HEK293 (cell line): ENCODE data around the gene ATP5MC2.
"Not testable (repeated sequence)": the region's sequence is repeated elsewhere in the genome, so short reads cannot be mapped to it uniquely, and the experiment has no call there.

Experiments
- CTCF ChIA-PET: fragments of 350-600 bp; formaldehyde crosslinking; extraction: SDS; loops from one replicate; lab custom pipeline; 2021; ENCODE audit warnings: antibody characterized with exemption; lab: Yijun Ruan, JAX
- POLR2A ChIA-PET: fragments of 300-600 bp; formaldehyde crosslinking; extraction: SDS; loops from one replicate; lab custom pipeline; 2020; ENCODE audit warnings: antibody characterized with exemption, inconsistent platforms; lab: Yijun Ruan, JAX
- H3K27ac ChIP-seq: fragments of 200-500 bp; sonication (Bioruptor generic); 2 replicates; pipeline ENCODE4 v1.5.1; 2014; ENCODE audit warnings: low read depth, low read length, control low read depth, inconsistent platforms; ENCODE audit errors: extremely low read depth
- H3K36me3 ChIP-seq, 2 experiments: fragments of 200-500 bp in 1 of 2; sonication (Bioruptor generic) in 1 of 2; 1 replicate in 1 of 2; 2 replicates in 1 of 2; pipeline ENCODE4 v1.5.1; 2014 to 2017; ENCODE audit warnings: inconsistent platforms in 2 of 2, low read length in 2 of 2; ENCODE audit not compliant: control insufficient read depth in 2 of 2, insufficient read depth in 1 of 2
- H3K4me1 ChIP-seq: fragments of 200-500 bp; sonication (Bioruptor generic); 2 replicates; pipeline ENCODE4 v1.5.1; 2014; ENCODE audit warnings: mild to moderate bottlenecking, low read length, inconsistent platforms; ENCODE audit not compliant: control insufficient read depth, insufficient read depth
- H3K4me3 ChIP-seq: 2 replicates; pipeline ENCODE4 v1.5.1; 2011; ENCODE audit warnings: low read depth, mild to moderate bottlenecking, control low read depth, low read length, moderate library complexity
- H3K9me3 ChIP-seq: fragments of 200-500 bp; sonication (Bioruptor generic); 2 replicates; pipeline ENCODE4 v1.5.1; 2014; ENCODE audit warnings: low read depth, low read length, inconsistent platforms; ENCODE audit not compliant: control insufficient read depth, insufficient read depth
- ATF2 ChIP-seq: fragments of 450-650 bp; formaldehyde crosslinking; IDR thresholded peaks from 2 replicates; pipeline ENCODE4 v1.5.1; 2016; ENCODE audit warnings: missing biosample characterization, missing genetic modification characterization, low read depth
- HOXC10 ChIP-seq: sonication (generic); formaldehyde crosslinking; IDR thresholded peaks from 2 replicates; pipeline ENCODE4 v1.8.1; 2023; ENCODE audit warnings: mild to moderate bottlenecking, missing genetic modification reagents
- REPIN1 ChIP-seq: fragments of 450-650 bp; formaldehyde crosslinking; IDR thresholded peaks from 2 replicates; pipeline ENCODE4 v1.5.1; 2017; ENCODE audit warnings: missing biosample characterization, missing genetic modification characterization, low read depth
- SETDB1 ChIP-seq: IDR thresholded peaks from one replicate; pipeline ENCODE4 v1.6.1; 2017; ENCODE audit warnings: mild to moderate bottlenecking, low read length, moderate library complexity, mixed read lengths; ENCODE audit not compliant: insufficient read length
- ZBTB10 ChIP-seq: fragments of 450-650 bp; formaldehyde crosslinking; IDR thresholded peaks from 2 replicates; pipeline ENCODE4 v1.5.1; 2016; ENCODE audit warnings: missing biosample characterization, missing genetic modification characterization
- ZFHX2 ChIP-seq: fragments of 450-650 bp; formaldehyde crosslinking; conservative IDR thresholded peaks from 2 replicates; pipeline ENCODE4 v1.5.1; 2016; ENCODE audit warnings: missing biosample characterization, missing genetic modification characterization
- ZFP3 ChIP-seq: fragments of 450-650 bp; formaldehyde crosslinking; IDR thresholded peaks from 2 replicates; pipeline ENCODE4 v1.5.1; 2016; ENCODE audit warnings: low read depth, missing biosample characterization, missing genetic modification characterization
- ZNF112 ChIP-seq: fragments of 450-650 bp; formaldehyde crosslinking; IDR thresholded peaks from 2 replicates; pipeline ENCODE4 v1.5.0; 2017; ENCODE audit warnings: missing biosample characterization, missing genetic modification characterization
- ZNF114 ChIP-seq: fragments of 450-650 bp; formaldehyde crosslinking; IDR thresholded peaks from 2 replicates; pipeline ENCODE4 v1.5.0; 2017; ENCODE audit warnings: missing biosample characterization, missing genetic modification characterization
- ZNF121 ChIP-seq: fragments of 450-650 bp; formaldehyde crosslinking; IDR thresholded peaks from 2 replicates; pipeline ENCODE4 v1.5.1; 2016; ENCODE audit warnings: missing biosample characterization, missing genetic modification characterization
- ZNF174 ChIP-seq: fragments of 450-650 bp; formaldehyde crosslinking; IDR thresholded peaks from 2 replicates; pipeline ENCODE4 v1.5.0; 2017; ENCODE audit warnings: missing biosample characterization, mild to moderate bottlenecking, missing genetic modification characterization
- ZNF280C ChIP-seq: fragments of 450-650 bp; formaldehyde crosslinking; IDR thresholded peaks from 2 replicates; pipeline ENCODE4 v1.5.1; 2016; ENCODE audit warnings: missing biosample characterization, missing genetic modification characterization
- ZNF394 ChIP-seq: fragments of 450-650 bp; formaldehyde crosslinking; IDR thresholded peaks from 2 replicates; pipeline ENCODE4 v1.5.1; 2016; ENCODE audit warnings: missing biosample characterization, missing genetic modification characterization, mild to moderate bottlenecking, moderate library complexity, borderline replicate concordance
- ZNF510 ChIP-seq: fragments of 450-650 bp; formaldehyde crosslinking; IDR thresholded peaks from 2 replicates; pipeline ENCODE4 v1.5.1; 2018; ENCODE audit warnings: mild to moderate bottlenecking, missing genetic modification characterization, missing biosample characterization; ENCODE audit not compliant: insufficient replicate concordance
- ZNF610 ChIP-seq: fragments of 450-650 bp; formaldehyde crosslinking; IDR thresholded peaks from 2 replicates; pipeline ENCODE4 v1.5.1; 2016; ENCODE audit warnings: missing biosample characterization, missing genetic modification characterization, borderline replicate concordance
- ZNF677 ChIP-seq: fragments of 450-650 bp; IDR thresholded peaks from 2 replicates; pipeline ENCODE4 v1.5.0; 2018; ENCODE audit warnings: missing biosample characterization, mild to moderate bottlenecking, missing genetic modification characterization, moderate library complexity
- ZNF704 ChIP-seq: fragments of 450-650 bp; formaldehyde crosslinking; IDR thresholded peaks from 2 replicates; pipeline ENCODE4 v1.5.1; 2016; ENCODE audit warnings: missing biosample characterization, missing genetic modification characterization
- ZSCAN23 ChIP-seq: fragments of 450-650 bp; formaldehyde crosslinking; IDR thresholded peaks from 2 replicates; pipeline ENCODE4 v1.5.1; 2016; ENCODE audit warnings: missing biosample characterization, missing genetic modification characterization
- ZSCAN5A ChIP-seq: fragments of 450-650 bp; formaldehyde crosslinking; IDR thresholded peaks from 2 replicates; pipeline ENCODE4 v1.5.1; 2016; ENCODE audit warnings: missing biosample characterization, missing genetic modification characterization
- ZXDB ChIP-seq: fragments of 450-650 bp; formaldehyde crosslinking; IDR thresholded peaks from 2 replicates; pipeline ENCODE4 v1.5.1; 2016; ENCODE audit warnings: missing biosample characterization, missing genetic modification characterization

Gene ATP5MC2

GRCh38 chr12:53718567-53718966 is 42.7 kb upstream of the ATP5MC2 start:
- POLR2A ChIA-PET, H3K9me3 ChIP-seq, H3K27ac ChIP-seq: not testable (repeated sequence)
- TF ChIP-seq ZNF121, result peak; percentile 90
- TF ChIP-seq, all 188 proteins: peak for 1; not testable (repeated sequence) for 187
- CTCF ChIA-PET, result interaction anchor here (7.4 kb wide), 1 partner anchor 27 kb away, joined by 67 read pairs; no protein-coding TSS in a partner anchor
- H3K4me3 ChIP-seq, H3K4me1 ChIP-seq: not testable (repeated sequence)
- peaks cover 0 to 72% of the 10 kb centered on the region in 2 experiments; a peak in 1 of 3 replicates for H3K36me3 ChIP-seq

GRCh38 chr12:53717319-53717718 is 41.4 kb upstream of the ATP5MC2 start:
- CTCF ChIA-PET, result interaction anchor here (0.8 to 7.4 kb wide), 2 partner anchors 17 to 28 kb away, joined by 3 to 67 read pairs; no protein-coding TSS in a partner anchor

More at GRCh38 chr12:53717319-53717718, 41.4 kb upstream of the ATP5MC2 start:
- Histone ChIP-seq H3K4me1 (peaks cover 3% of the 10 kb centered on the region), H3K4me3 (no peak overlapping the region), H3K27ac (no peak overlapping the region), H3K9me3 (no peaks in the 10 kb centered on the region), H3K36me3 (peaks cover 0 to 69% of the 10 kb centered on the region in 2 experiments; a peak in 2 of 3 replicates)
- TF ChIP-seq REPIN1 (tag by site-specific recombination) (no peak), ZNF510 (tag by site-specific recombination) (no peak), ZNF280C (tag by site-specific recombination) (no peak), ZSCAN5A (tag by site-specific recombination) (no peak), ZNF174 (tag by site-specific recombination) (no peak), HOXC10 (CRISPR knock-in tag) (no peak), ZNF610 (no peak), ZNF114 (no peak), ZNF677 (tag by site-specific recombination) (no peak), SETDB1 (no peak), ZXDB (tag by site-specific recombination) (no peak), ZBTB10 (no peak), ZFP3 (tag by site-specific recombination) (no peak), ZNF112 (tag by site-specific recombination) (no peak), ZFHX2 (tag by site-specific recombination) (no peak), ZNF394 (no peak), ATF2 (tag by site-specific recombination) (no peak), ZSCAN23 (tag by site-specific recombination) (no peak), ZNF704 (tag by site-specific recombination) (no peak)
- TF ChIP-seq, all 188 proteins: peak for 0
- POLR2A ChIA-PET, result no interaction called here
